Measurements from ENCODE around the gene TNFSF11.

- TF ChIP-seq POLR2A (IDR thresholded peaks at IDR 0.05; ENCODE audit: low read length) (no peak), GATA1 (IDR thresholded peaks at IDR 0.05; ENCODE audit: low read depth, low read length) (no peak)
These were observed 6.7 kb downstream of the TNFSF11 start for GRCh38 chr13:42580644-42581043.

Measured in erythroblast (primary cell).